GM12864 (cell line): ENCODE data around the gene PPARA.

Experiments
- DNase-seq: peaks from one replicate; pipeline ENCODE4 v3.0.0-alpha.2; 2011; ENCODE audit warnings: low read depth
- H3K4me3 ChIP-seq: 2 replicates; pipeline ENCODE4 v1.5.1; 2011; ENCODE audit warnings: mild to moderate bottlenecking, low read depth, low read length, control low read depth
- TF ChIP-seq, protein P1 (sequence below): IDR thresholded peaks from 2 replicates; pipeline ENCODE4 v1.5.1; 2011; ENCODE audit warnings: low read depth, mild to moderate bottlenecking, moderate library complexity, low read length, control low read depth, inconsistent platforms; ENCODE audit errors: missing control alignments

The PPARA gene

DNA sequence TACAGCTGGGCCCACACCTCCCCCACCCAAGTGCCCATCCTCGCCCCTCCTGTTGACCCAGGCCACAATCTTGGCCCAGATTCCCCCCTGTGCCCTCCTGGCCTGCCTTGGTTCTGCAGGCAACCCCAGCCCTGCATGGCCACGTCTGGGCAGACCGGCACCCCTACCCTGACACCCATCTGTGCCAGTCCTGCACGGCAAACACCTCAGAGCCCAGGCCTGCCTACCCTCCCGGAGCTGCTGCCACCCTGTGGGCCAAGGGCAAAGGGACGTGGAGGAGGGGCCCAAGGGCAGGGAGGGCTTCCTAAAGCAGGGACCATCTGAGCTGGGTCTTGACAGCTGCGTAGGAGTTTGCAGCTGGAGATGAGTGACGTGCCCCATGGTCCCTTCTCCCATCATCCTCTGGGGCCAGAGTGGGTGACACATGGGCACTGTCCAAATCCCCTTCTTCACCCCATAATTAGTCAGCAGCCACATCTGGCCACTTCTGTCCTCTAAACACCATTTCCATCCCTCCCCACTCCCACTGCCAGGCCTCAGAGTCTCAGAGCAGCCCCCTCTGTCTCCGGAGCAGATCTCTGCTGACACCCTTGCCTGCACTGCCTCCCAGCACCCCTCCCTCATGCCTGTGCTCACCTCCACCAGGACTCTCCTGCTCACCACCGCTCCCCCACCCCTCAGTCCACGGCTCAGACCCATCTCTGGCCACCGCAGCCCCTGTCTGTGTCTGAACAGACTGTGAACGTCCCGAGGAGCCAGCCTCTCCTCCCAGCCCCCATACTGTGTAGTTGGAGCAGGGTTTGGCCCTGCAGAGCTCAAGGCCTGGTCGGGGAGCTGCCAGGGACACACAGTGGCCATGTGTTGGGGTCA is 35.6 kb upstream of the PPARA start:
- TF ChIP-seq, protein P1, sequence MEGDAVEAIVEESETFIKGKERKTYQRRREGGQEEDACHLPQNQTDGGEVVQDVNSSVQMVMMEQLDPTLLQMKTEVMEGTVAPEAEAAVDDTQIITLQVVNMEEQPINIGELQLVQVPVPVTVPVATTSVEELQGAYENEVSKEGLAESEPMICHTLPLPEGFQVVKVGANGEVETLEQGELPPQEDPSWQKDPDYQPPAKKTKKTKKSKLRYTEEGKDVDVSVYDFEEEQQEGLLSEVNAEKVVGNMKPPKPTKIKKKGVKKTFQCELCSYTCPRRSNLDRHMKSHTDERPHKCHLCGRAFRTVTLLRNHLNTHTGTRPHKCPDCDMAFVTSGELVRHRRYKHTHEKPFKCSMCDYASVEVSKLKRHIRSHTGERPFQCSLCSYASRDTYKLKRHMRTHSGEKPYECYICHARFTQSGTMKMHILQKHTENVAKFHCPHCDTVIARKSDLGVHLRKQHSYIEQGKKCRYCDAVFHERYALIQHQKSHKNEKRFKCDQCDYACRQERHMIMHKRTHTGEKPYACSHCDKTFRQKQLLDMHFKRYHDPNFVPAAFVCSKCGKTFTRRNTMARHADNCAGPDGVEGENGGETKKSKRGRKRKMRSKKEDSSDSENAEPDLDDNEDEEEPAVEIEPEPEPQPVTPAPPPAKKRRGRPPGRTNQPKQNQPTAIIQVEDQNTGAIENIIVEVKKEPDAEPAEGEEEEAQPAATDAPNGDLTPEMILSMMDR, result no peak
- no peak overlapping the region for H3K4me3 ChIP-seq
- DNase-seq, result no peak

DNA sequence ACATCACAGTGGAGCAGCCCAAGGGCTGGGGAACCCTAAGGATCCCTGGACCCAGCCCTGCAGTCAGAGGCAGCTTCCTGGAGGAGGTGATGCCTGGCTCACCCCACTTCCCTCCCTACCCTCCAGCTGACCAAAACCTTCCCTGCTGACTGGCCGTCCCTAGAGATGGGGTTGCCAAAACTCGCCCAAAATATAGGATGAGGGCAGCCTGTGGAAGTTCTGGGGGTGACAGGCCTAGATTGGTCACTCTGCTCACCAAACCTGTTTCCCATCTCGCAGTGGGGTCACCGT is 35.0 kb upstream of the PPARA start:
- DNase-seq, result no peak
- H3K4me3 ChIP-seq, result no peak overlapping the region
- TF ChIP-seq, protein P1, result no peak

DNA sequence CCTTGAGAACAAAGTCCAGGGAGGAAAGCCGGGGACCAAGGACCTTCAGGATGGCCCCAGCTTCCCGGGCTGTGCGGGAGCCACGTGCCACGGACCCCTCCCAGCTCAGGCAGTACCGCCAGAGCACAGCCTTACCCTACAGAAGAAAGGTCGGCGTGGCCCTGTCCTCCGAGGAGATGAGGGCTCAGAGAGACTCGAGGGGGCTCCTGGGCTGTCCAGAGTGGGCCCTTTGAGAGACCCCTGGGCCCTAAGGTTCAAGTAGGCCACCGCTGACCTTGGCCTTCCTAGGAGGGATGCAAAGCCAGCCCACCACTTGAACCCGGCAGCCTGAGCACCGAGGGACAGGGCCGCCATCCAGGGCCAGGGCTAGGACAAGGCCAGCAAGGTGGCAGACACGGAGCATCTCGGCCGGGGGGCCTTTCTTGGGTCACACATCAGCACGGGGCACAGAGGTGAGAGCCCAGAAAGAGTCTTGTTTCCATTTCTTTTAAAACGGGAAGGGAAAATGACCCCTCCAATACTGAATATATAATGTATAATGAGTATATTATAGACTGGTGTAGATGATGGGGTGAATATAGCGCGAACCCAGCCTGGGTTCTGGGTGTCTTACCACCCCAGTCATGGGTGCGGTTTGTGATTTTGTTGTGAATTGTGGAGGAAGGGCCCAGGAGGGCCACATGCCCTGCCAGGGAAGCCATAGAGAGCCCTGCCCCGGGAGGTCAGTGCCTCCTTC is 34.4 kb upstream of the PPARA start:
- TF ChIP-seq, protein P1, result no peak
- DNase-seq, result no peak
- H3K4me3 ChIP-seq, result no peak overlapping the region

DNA sequence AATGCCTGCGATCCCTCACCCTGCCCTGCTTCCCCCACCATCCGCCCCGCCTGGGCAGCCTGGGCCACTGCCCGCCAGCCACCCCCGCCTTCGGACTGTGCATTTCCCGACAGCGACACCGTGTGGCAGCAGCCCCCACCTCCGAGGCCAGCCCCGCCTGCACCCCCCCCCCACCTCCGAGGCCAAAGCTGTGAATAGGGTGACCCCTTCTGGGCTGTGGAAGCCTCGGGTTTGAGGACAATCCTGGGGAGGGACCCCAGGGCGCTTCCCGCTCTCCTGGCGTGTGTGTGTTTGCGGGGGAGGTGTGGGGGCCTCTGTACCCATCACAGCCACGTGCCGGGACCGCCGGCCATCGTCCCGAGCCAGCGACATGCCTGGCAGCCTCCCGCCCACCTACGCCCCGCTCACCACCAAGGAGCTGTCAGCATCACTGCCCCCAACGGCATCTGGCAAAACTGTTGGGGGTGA is 33.8 kb upstream of the PPARA start:
- DNase-seq, result peak; percentile 19
- H3K4me3 ChIP-seq, result no peak overlapping the region
- TF ChIP-seq, protein P1, result peak; percentile 77

DNA sequence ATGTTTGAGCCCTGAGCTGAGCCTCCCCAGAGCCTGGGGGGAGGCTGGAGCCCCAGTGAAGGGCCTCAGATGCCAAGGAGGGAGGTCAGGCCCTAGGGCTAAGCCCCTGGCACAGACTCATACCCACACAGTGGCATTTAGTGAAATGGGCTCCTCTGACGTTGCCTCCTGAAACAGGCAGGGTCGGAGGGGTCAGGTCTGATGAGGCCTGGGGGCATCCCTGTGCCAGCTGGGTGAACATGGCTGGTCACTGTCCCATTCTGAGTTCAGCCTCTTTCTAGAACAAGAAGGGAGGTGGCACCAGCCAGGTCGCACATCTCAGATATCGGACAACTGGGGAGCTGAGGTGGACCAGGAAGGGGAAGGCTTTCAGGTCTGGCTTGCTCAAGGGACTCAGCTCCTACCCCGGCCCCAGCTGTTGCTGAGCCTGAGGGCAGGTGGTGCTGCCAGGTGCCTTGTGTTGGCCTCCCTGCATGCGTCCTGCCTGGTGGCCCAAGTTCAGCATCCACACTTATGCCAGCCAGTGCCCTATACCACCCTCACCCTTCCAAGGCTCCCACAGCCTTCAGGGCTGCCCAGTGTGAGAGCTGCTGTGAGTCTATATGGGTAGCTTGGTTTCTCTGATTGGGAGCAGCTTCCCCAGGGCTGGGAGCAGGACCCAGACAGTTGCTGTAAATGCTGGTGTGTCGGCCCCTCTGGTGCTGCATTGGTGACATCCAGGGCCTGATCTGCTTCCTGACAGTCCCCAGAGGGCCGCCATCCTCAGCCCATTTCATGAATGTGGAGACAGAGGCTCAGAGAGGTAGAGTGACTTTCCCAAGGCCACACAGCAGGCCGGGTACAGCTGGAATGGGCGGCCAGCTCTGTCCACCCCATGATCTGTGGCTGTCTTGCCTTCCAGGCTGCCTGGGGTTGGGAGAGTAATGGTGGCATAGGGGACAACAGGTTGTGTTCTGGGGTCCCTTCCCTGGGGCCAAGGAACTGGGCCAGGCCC is 32.8 kb upstream of the PPARA start:
- no peak for DNase-seq
- TF ChIP-seq, protein P1, result no peak

DNA sequence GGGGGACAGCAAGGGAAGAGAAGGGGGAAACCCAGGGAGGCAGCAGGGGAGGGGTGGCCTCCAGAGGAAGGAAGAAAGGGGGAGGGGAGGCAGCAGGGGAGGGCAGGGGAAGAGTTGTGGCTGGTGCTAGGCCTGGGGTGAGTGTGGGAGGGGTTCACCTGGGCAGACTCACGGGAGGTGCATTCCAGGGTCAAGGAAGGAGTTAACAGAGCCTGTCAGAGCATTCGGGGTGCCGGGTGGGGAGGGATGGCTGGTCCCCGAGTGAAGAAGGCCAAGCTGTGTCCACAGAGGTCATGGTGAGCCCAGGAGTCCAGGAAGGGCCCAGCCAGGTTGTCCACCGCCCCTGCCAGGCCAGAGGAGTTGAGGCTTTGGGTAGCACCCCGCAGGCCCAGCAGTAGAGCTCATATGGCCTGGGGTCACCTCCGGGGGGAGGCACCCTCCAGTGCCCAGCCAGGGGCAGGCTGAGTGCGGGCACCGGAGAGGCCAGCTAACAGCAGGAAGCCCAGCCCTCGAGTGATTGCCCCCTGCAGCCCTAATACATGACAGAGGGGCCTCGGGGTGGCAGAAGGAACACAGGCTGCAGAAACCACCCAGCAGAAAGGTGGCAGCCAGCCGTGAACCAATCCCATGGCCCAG is 31.1 kb upstream of the PPARA start:
- no peak for DNase-seq
- H3K4me3 ChIP-seq, result no peak overlapping the region
- TF ChIP-seq, protein P1, result no peak

More for the DNA sequence above, 32.8 kb upstream of the PPARA start:
- no peak overlapping the region for H3K4me3 ChIP-seq
